GM23248 (cell line): ENCODE data around the gene TMEM178B.

Experiments
- EZH2 ChIP-seq: fragments of 200-600 bp; sonication (generic); IDR thresholded peaks from 2 replicates; pipeline ENCODE4 v1.6.1; 2018; ENCODE audit warnings: antibody characterized with exemption, mild to moderate bottlenecking; ENCODE audit not compliant: insufficient read depth, poor library complexity, severe bottlenecking
- EZH2phosphoT487 ChIP-seq: fragments of 200-600 bp; sonication (generic); IDR thresholded peaks from 2 replicates; pipeline ENCODE4 v1.6.1; 2018; ENCODE audit warnings: antibody characterized with exemption, moderate library complexity, mild to moderate bottlenecking, low read depth; ENCODE audit not compliant: insufficient read depth

DNA sequence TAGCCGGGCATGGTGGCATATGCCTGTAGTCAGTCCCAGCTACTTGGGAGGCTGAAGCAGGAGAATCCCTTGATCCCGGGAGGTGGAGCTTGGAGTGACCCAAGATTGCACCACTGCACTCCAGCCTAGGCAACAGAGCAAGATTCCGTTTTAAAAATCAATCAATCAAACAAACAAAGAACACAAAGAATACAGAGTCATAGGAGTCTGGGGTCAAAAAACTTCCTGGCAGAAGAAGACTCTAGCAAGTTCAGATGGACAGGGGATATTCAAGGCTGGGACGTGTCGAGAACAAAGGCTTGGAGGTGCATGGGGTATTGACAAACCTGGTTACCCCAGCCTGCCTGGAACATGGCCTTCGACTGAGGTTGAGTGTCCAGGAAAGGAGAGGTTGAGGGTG lies 248.5 kb downstream of the TMEM178B start:
- TF ChIP-seq EZH2phosphoT487 (no peak), EZH2 (no peak)
